Measurements from ENCODE around the gene VPS54. TPM values are rescaled to one million over a fixed set of nuclear protein-coding genes. Genes with fewer than 3 reads are reported as not detected.

Gene VPS54
- total and polyA plus RNA-seq, 2 donors from 2014 or later, result 17.4 to 25.0 TPM

DNA sequence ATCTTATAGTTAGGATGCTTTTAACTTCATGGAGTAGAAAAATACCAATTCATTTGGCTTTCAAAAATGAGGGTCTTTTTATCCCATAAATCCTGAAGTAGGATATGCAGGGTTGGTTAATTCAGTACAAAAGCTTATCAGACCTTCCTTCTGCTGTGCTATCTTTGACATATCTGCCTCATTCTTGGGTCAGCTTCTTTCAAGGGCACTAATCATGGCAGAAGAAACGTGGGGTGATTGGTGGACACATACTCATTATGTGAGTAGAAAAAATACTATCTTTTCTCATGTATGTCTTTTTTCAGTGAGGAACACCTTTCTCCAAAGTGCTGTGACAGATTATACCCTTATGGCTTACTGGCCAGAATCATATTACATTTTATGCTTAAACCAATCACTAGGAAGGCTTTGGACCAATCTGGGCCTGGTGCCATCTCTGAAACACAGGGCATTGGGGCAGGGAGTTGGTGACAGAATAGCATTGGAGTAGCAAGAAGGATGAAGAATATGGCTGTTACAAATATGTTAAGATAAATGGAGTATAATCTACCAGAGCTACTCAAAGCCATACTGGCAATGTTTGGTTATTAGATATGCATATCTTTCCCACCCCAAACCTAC, 167.4 kb downstream of the VPS54 start:
- DNase-seq (no peak), FAIRE-seq (no peak)
- H3K9ac ChIP-seq (ENCODE audit: low read length in 3 of 3), result no peak overlapping the region
- peaks cover 0 to 4% (median 0%) of the 10 kb centered on the region in 3 donors for H3K36me3 ChIP-seq (ENCODE audit: control insufficient read depth in 2 of 3, insufficient read depth in 3 of 3, low read length in 3 of 3)
- TF ChIP-seq, protein P1, sequence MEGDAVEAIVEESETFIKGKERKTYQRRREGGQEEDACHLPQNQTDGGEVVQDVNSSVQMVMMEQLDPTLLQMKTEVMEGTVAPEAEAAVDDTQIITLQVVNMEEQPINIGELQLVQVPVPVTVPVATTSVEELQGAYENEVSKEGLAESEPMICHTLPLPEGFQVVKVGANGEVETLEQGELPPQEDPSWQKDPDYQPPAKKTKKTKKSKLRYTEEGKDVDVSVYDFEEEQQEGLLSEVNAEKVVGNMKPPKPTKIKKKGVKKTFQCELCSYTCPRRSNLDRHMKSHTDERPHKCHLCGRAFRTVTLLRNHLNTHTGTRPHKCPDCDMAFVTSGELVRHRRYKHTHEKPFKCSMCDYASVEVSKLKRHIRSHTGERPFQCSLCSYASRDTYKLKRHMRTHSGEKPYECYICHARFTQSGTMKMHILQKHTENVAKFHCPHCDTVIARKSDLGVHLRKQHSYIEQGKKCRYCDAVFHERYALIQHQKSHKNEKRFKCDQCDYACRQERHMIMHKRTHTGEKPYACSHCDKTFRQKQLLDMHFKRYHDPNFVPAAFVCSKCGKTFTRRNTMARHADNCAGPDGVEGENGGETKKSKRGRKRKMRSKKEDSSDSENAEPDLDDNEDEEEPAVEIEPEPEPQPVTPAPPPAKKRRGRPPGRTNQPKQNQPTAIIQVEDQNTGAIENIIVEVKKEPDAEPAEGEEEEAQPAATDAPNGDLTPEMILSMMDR (IDR thresholded peaks at IDR 0.05; ENCODE audit: borderline replicate concordance, extremely low read depth, insufficient read depth), result no peak
- H3K27me3 ChIP-seq (ENCODE audit: control insufficient read depth, insufficient read depth, low read length), result no peaks in the 10 kb centered on the region
- no peak overlapping the region for H3K27ac ChIP-seq (ENCODE audit: low read depth in 2 of 2, low read length in 2 of 2)
- no peaks in the 10 kb centered on the region for H3K9me3 ChIP-seq (ENCODE audit: control insufficient read depth in 2 of 3, insufficient read depth in 1 of 3, low read length in 3 of 3)
- intact Hi-C loops (cut with DNase I), result no loop called here
- no peak overlapping the region for H3K4me3 ChIP-seq (ENCODE audit: low read length in 3 of 3)
- H3K4me1 ChIP-seq (ENCODE audit: control insufficient read depth in 2 of 3, insufficient read depth in 2 of 3, low read depth in 1 of 3, low read length in 3 of 3), result peaks cover 8 to 28% (median 14%) of the 10 kb centered on the region in 3 donors

DNA sequence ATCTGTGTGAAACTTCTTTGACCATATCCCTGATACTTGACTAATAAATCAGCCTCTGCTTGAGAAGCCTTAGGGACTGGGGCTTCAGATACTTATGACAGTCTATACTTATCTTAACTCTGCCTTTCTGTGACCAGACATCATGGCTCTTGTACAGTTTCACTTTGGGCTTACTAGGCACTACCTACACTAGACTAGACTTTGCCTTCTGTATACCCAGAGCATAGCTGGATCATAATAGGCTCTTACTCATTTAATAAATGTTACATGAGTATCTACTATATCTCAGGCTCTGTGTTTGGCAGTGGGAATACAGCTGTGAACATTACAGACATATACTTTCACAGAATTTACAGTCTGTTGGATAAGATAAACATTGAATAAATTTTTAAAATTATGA, 168.6 kb downstream of the VPS54 start:
- no peak for DNase-seq
- Histone ChIP-seq H3K4me3 (ENCODE audit: low read length in 3 of 3) (no peak overlapping the region), H3K9me3 (ENCODE audit: control insufficient read depth in 2 of 3, insufficient read depth in 1 of 3, low read length in 3 of 3) (no peaks in the 10 kb centered on the region), H3K27me3 (ENCODE audit: control insufficient read depth, insufficient read depth, low read length) (no peaks in the 10 kb centered on the region), H3K9ac (ENCODE audit: low read length in 3 of 3) (no peak overlapping the region), H3K27ac (ENCODE audit: low read depth in 2 of 2, low read length in 2 of 2) (no peak overlapping the region), H3K36me3 (ENCODE audit: control insufficient read depth in 2 of 3, insufficient read depth in 3 of 3, low read length in 3 of 3) (no peaks in the 10 kb centered on the region), H3K4me1 (ENCODE audit: control insufficient read depth in 2 of 3, insufficient read depth in 2 of 3, low read depth in 1 of 3, low read length in 3 of 3) (peaks cover 8 to 31% (median 14%) of the 10 kb centered on the region in 3 donors)
- intact Hi-C loops (cut with DNase I), result no loop called here
- TF ChIP-seq, protein P1 (IDR thresholded peaks at IDR 0.05; ENCODE audit: borderline replicate concordance, extremely low read depth, insufficient read depth), result no peak
- FAIRE-seq, result no peak

DNA sequence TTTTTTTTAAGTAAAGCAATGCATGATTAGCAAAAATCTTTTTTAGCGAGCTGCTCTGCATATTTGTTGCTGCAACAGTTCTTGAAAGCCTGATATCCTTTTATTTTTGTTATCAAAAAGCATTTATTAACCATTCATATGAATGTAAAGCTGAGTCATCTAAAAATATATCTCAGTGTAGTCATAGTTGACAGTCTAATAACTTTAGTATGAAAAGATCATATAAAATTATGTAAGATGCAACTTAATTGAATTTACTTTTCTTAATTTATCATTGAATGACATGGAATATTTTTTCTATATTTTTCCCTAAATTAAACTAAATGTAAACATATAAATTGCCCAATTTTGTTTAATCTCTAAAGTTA, 169.0 kb downstream of the VPS54 start:
- no peaks in the 10 kb centered on the region for H3K9me3 ChIP-seq (ENCODE audit: control insufficient read depth in 2 of 3, insufficient read depth in 1 of 3, low read length in 3 of 3)
- H3K4me3 ChIP-seq (ENCODE audit: low read length in 3 of 3), result no peak overlapping the region
- FAIRE-seq, result peak; percentile 55
- no peak for DNase-seq
- no peaks in the 10 kb centered on the region for H3K36me3 ChIP-seq (ENCODE audit: control insufficient read depth in 2 of 3, insufficient read depth in 3 of 3, low read length in 3 of 3)
- H3K4me1 ChIP-seq (ENCODE audit: control insufficient read depth in 2 of 3, insufficient read depth in 2 of 3, low read depth in 1 of 3, low read length in 3 of 3), result peaks cover 8 to 31% (median 14%) of the 10 kb centered on the region in 3 donors
- H3K9ac ChIP-seq (ENCODE audit: low read length in 3 of 3), result no peak overlapping the region
- H3K27ac ChIP-seq (ENCODE audit: low read depth in 2 of 2, low read length in 2 of 2), result no peak overlapping the region
- intact Hi-C loops (cut with DNase I), result no loop called here
- TF ChIP-seq, protein P1 (IDR thresholded peaks at IDR 0.05; ENCODE audit: borderline replicate concordance, extremely low read depth, insufficient read depth), result no peak
- H3K27me3 ChIP-seq (ENCODE audit: control insufficient read depth, insufficient read depth, low read length), result no peaks in the 10 kb centered on the region
